GM12801 (cell line): Measurements from ENCODE around the gene AFG3L2.

Experiments
- TF ChIP-seq, protein P1 (sequence below): IDR thresholded peaks from one replicate; pipeline ENCODE4 v1.5.1; 2011; ENCODE audit warnings: control low read depth; ENCODE audit not compliant: insufficient read length; ENCODE audit errors: extremely low read depth

The AFG3L2 gene

DNA sequence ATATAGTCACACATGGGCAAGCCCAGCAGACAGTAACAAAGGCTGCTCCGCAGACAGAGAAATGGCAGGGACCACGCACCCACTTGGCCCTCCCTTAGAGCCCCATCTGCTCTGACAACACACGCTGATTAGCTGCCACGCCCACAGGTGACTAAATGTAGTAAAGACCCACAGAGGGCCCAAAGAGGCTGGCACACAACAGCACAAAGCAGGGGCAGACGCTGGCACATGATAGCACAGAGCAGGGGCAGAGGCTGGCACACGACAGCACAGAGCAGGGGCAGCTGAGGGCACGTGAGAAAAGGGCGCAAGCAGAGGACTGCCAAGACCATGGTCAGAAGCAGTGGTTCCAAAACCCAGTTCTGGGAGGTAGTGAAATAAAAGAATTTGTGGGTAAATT lies 10.6 kb downstream of the AFG3L2 start:
- TF ChIP-seq, protein P1, sequence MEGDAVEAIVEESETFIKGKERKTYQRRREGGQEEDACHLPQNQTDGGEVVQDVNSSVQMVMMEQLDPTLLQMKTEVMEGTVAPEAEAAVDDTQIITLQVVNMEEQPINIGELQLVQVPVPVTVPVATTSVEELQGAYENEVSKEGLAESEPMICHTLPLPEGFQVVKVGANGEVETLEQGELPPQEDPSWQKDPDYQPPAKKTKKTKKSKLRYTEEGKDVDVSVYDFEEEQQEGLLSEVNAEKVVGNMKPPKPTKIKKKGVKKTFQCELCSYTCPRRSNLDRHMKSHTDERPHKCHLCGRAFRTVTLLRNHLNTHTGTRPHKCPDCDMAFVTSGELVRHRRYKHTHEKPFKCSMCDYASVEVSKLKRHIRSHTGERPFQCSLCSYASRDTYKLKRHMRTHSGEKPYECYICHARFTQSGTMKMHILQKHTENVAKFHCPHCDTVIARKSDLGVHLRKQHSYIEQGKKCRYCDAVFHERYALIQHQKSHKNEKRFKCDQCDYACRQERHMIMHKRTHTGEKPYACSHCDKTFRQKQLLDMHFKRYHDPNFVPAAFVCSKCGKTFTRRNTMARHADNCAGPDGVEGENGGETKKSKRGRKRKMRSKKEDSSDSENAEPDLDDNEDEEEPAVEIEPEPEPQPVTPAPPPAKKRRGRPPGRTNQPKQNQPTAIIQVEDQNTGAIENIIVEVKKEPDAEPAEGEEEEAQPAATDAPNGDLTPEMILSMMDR, result no peak

DNA sequence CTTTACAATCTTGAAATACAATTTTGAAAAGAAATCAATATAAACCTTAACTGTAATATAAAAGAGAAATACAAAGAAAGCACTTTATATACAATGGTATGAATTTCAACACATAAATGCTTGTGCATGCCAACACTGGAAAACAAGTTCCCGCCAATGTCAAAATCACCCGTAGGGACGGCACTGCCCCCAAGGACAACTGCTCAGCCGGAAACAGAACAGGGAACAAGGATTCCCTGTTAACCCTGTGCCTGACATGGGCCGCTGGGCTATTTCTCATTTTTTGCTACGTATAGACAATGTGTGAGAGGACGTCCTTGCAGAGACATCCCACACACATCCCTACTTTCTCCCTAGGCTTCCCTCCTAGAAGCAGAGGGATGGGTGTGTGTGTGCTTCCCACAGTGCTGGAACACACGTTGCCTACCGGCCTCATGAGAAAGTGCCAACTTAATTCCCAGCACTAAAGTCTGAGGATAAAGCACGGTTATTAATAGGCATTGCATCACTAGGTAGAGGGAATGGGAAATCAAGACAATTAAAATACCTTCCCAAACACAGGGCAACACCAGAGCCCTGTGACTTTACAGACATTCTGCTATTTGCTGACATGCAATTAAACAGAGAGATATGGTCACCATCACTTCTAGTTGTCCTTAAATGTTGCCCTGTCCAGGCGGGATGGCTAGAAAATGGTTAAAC lies 14.4 kb downstream of the AFG3L2 start:
- TF ChIP-seq, protein P1, result no peak

GRCh38 chr18:12361770-12362378 lies 15.2 kb downstream of the AFG3L2 start:
- TF ChIP-seq, protein P1, result no peak

- TF ChIP-seq, protein P1, result no peak
These were observed 17.5 kb downstream of the AFG3L2 start for GRCh38 chr18:12359515-12359927.

GRCh38 chr18:12352188-12352587 lies 24.8 kb downstream of the AFG3L2 start:
- TF ChIP-seq, protein P1, result no peak

DNA sequence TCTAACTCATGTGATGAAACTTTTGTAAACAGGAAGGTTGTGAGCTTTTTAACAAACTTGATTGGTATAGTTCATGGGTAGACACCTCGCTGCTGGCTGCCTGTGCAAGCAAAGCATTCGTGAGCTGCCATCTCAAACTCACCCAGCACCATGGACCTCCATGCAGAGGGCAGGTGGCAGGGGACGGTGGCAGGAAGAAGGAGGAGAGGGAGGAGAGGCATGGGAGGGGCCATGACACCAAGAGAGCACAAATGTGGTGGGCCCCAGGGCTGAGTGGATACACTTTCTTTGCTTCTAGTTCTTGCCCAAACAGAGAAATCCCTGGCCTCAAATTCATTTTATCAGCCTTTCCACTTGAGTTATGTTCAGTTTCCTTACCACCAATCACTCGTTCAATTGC lies 29.1 kb downstream of the AFG3L2 start:
- TF ChIP-seq, protein P1, result no peak

- TF ChIP-seq, protein P1, result no peak
These were observed 30.8 kb downstream of the AFG3L2 start for GRCh38 chr18:12346240-12346565.
